HepG2 (cell line): Measurements from ENCODE around the gene PCDHB10. TPM values are rescaled to one million over a fixed set of nuclear protein-coding genes. Genes with fewer than 3 reads are reported as not detected.
A peak's percentile ranks its signal among the peaks of the same experiment; 100 is the strongest.

Experiments
- ARNT2 ChIP-seq: sonication (generic); formaldehyde crosslinking; IDR thresholded peaks from 2 replicates; pipeline ENCODE4 v1.8.0; 2022; ENCODE audit warnings: mild to moderate bottlenecking, low read depth, missing genetic modification reagents, moderate library complexity
- BATF2 ChIP-seq: sonication (generic); formaldehyde crosslinking; IDR thresholded peaks from 2 replicates; pipeline ENCODE4 v1.8.0; 2022; ENCODE audit warnings: mild to moderate bottlenecking, missing genetic modification reagents, moderate library complexity
- CBX1 ChIP-seq: IDR thresholded peaks from one replicate; pipeline ENCODE4 v1.6.1; 2016; ENCODE audit warnings: antibody characterized with exemption, low read depth
- CCDC6 ChIP-seq: sonication (generic); formaldehyde crosslinking; IDR thresholded peaks from 2 replicates; pipeline ENCODE4 v1.8.1; 2022; ENCODE audit warnings: mild to moderate bottlenecking, missing genetic modification reagents, moderate library complexity
- FOXJ3 ChIP-seq: sonication (generic); formaldehyde crosslinking; IDR thresholded peaks from 2 replicates; pipeline ENCODE4 v1.4.0; 2020; ENCODE audit warnings: missing genetic modification reagents, mild to moderate bottlenecking, borderline replicate concordance
- HMGXB4 ChIP-seq, 2 experiments: sonication (generic) in 1 of 2; formaldehyde crosslinking in 1 of 2; IDR thresholded peaks; 2 replicates each; pipeline versions ENCODE4 v1.4.0 to v1.6.1; 2018 to 2020; ENCODE audit warnings: missing genetic modification reagents in 2 of 2, borderline replicate concordance in 1 of 2, low read depth in 1 of 2, mild to moderate bottlenecking in 1 of 2, missing biosample characterization in 1 of 2
- HNRNPK ChIP-seq: fragments of 200-400 bp; formaldehyde crosslinking; IDR thresholded peaks from 2 replicates; pipeline ENCODE4 v1.6.1; 2018; ENCODE audit warnings: low read length, low read depth, moderate library complexity, mild to moderate bottlenecking; ENCODE audit not compliant: poor library complexity, severe bottlenecking
- HOXA3 ChIP-seq: sonication (generic); formaldehyde crosslinking; IDR thresholded peaks from 2 replicates; pipeline ENCODE4 v1.5.0; 2020; ENCODE audit warnings: missing genetic modification reagents
- KAT7 ChIP-seq: IDR thresholded peaks from 2 replicates; pipeline ENCODE4 v1.6.1; 2018; ENCODE audit warnings: borderline replicate concordance, missing compliant biosample characterization
- PHB2 ChIP-seq: fragments of 450-650 bp; IDR thresholded peaks from 2 replicates; pipeline ENCODE4 v1.6.1; 2018; ENCODE audit not compliant: partially characterized antibody
- POGZ ChIP-seq: sonication (generic); formaldehyde crosslinking; IDR thresholded peaks from 2 replicates; pipeline ENCODE4 v1.4.0; 2020; ENCODE audit warnings: mild to moderate bottlenecking, missing genetic modification reagents
- PRDM15 ChIP-seq: sonication (generic); formaldehyde crosslinking; IDR thresholded peaks from 2 replicates; pipeline ENCODE4 v1.4.0; 2020; ENCODE audit warnings: missing genetic modification reagents
- RBM39 ChIP-seq: fragments of 200-400 bp; formaldehyde crosslinking; IDR thresholded peaks from one replicate; pipeline ENCODE4 v1.6.1; 2018; ENCODE audit warnings: antibody characterized with exemption, mild to moderate bottlenecking, low read depth, low read length; ENCODE audit not compliant: poor library complexity, severe bottlenecking
- STAG1 ChIP-seq: sonication (generic); formaldehyde crosslinking; IDR thresholded peaks from 2 replicates; pipeline ENCODE4 v1.4.0; 2020; ENCODE audit warnings: missing genetic modification reagents
- TBL1XR1 ChIP-seq: fragments of 150-350 bp; IDR thresholded peaks from 2 replicates; pipeline ENCODE4 v1.6.1; 2014; ENCODE audit warnings: borderline replicate concordance, low read length; ENCODE audit not compliant: partially characterized antibody
- TFDP2 ChIP-seq: sonication (generic); formaldehyde crosslinking; IDR thresholded peaks from 2 replicates; pipeline ENCODE4 v1.4.0; 2020; ENCODE audit warnings: missing genetic modification reagents
- XBP1 ChIP-seq: sonication (generic); formaldehyde crosslinking; IDR thresholded peaks from 2 replicates; pipeline ENCODE4 v1.5.0; 2020; ENCODE audit warnings: missing genetic modification reagents
- ZEB1 ChIP-seq: IDR thresholded peaks from 2 replicates; pipeline ENCODE4 v1.6.1; 2012; ENCODE audit warnings: mild to moderate bottlenecking, low read depth, inconsistent platforms; ENCODE audit not compliant: insufficient replicate concordance
- ZFY ChIP-seq: sonication (generic); formaldehyde crosslinking; IDR thresholded peaks from 2 replicates; pipeline ENCODE4 v1.4.0; 2020; ENCODE audit warnings: missing genetic modification reagents
- ZMAT3 ChIP-seq: sonication (generic); formaldehyde crosslinking; conservative IDR thresholded peaks from 2 replicates; pipeline ENCODE4 v1.7.0; 2021; ENCODE audit warnings: missing genetic modification reagents
- ZNF333 ChIP-seq: sonication (generic); formaldehyde crosslinking; IDR thresholded peaks from 2 replicates; pipeline ENCODE4 v1.4.0; 2020; ENCODE audit warnings: mild to moderate bottlenecking, missing genetic modification reagents, borderline replicate concordance
- ZSCAN12 ChIP-seq: sonication (generic); formaldehyde crosslinking; IDR thresholded peaks from 2 replicates; pipeline ENCODE4 v1.9.0; 2021; ENCODE audit warnings: mild to moderate bottlenecking, missing genetic modification reagents
- ZSCAN21 ChIP-seq: sonication (generic); formaldehyde crosslinking; IDR thresholded peaks from 2 replicates; pipeline ENCODE4 v1.8.0; 2022; ENCODE audit warnings: mild to moderate bottlenecking, missing genetic modification reagents, moderate library complexity, borderline replicate concordance
- polyA plus RNA-seq, 8 experiments: library from polyadenylated mRNA; depleted of rRNA in 3 of 8; stranded (reverse) in 7 of 8; unstranded in 1 of 8; fragments of >200 nt; fragmentation: Illumina TruSeq in 4 of 8; extraction: Trizol in 4 of 8; gene quantifications; 2 replicates each; pipeline versions ENCODE4 v1.2.1 to v1.2.3, GENCODE V29; 2011 to 2016; ENCODE audit warnings: low read depth in 4 of 8, missing spikeins in 1 of 8, mixed read lengths in 1 of 8; ENCODE audit not compliant: insufficient read depth in 1 of 8
- total RNA-seq, 5 experiments: library from RNA; depleted of rRNA; stranded (reverse); fragments of >200 nt; fragmentation: Illumina TruSeq; extraction: Trizol; gene quantifications; 2 replicates each; pipeline ENCODE4 v1.2.3, GENCODE V29; 2016; ENCODE audit warnings: low read depth in 1 of 5

Gene PCDHB10
- total and polyA plus RNA-seq, 2 of the 13 experiments (the other 11 are each of a cell fraction or from before 2014, with no cell fraction given): 0.05 TPM; not detected in 1

GRCh38 chr5:141182248-141182647, 9.9 kb upstream of the PCDHB10 start, which contains the start of gene PCDHB16 (continued):
- TF ChIP-seq TFDP2 (CRISPR knock-in tag): no peak
- TF ChIP-seq RBM39: no peak
- no peak for TF ChIP-seq BATF2 (CRISPR knock-in tag)
- TF ChIP-seq HOXA3: peak; percentile 30; the same call in 1 of the 2 replicates
- 0 out of 2 replicates have a peak, but pooled peaks have one; percentile 24 for TF ChIP-seq XBP1 (CRISPR knock-in tag)
- 0 out of 2 replicates have a peak, but pooled peaks have one; percentile 25 for TF ChIP-seq ZFY
- no peak for TF ChIP-seq ZNF333 (CRISPR knock-in tag)
- no peak for TF ChIP-seq ZSCAN12 (CRISPR knock-in tag)
- TF ChIP-seq ZEB1: no peak
- TF ChIP-seq HMGXB4 (CRISPR knock-in tag; IDR thresholded peaks at IDR 0.05; ENCODE audit: borderline replicate concordance in 1 of 2, low read depth in 1 of 2): peak in 1 of 2 experiments; percentile 62; a peak in 1 of 4 replicates
- no peak for TF ChIP-seq ZMAT3 (CRISPR knock-in tag)
- peak; percentile 47; the same call in 1 of the 2 replicates for TF ChIP-seq POGZ (CRISPR knock-in tag)
- TF ChIP-seq ZSCAN21: no peak
- peak; percentile 57 for TF ChIP-seq STAG1
- no peak for TF ChIP-seq ARNT2 (CRISPR knock-in tag)
- no peak for TF ChIP-seq CBX1
- TF ChIP-seq FOXJ3 (CRISPR knock-in tag): 0 out of 2 replicates have a peak, but pooled peaks have one; percentile 24
- no peak for TF ChIP-seq HNRNPK
- no peak for TF ChIP-seq PHB2
- peak; percentile 59; the same call in 1 of the 2 replicates for TF ChIP-seq PRDM15 (CRISPR knock-in tag)
- no peak for TF ChIP-seq CCDC6 (CRISPR knock-in tag)
- TF ChIP-seq TBL1XR1: no peak
- TF ChIP-seq KAT7 (CRISPR knock-in tag): no peak
